Iris pigment epithelial cell (primary cell): ENCODE measurements around the gene ESR1.

Experiments
- DNase-seq: peaks from one replicate; pipeline ENCODE4 v3.0.0-alpha.2; 2011; ENCODE audit warnings: low read depth

Gene ESR1

DNA sequence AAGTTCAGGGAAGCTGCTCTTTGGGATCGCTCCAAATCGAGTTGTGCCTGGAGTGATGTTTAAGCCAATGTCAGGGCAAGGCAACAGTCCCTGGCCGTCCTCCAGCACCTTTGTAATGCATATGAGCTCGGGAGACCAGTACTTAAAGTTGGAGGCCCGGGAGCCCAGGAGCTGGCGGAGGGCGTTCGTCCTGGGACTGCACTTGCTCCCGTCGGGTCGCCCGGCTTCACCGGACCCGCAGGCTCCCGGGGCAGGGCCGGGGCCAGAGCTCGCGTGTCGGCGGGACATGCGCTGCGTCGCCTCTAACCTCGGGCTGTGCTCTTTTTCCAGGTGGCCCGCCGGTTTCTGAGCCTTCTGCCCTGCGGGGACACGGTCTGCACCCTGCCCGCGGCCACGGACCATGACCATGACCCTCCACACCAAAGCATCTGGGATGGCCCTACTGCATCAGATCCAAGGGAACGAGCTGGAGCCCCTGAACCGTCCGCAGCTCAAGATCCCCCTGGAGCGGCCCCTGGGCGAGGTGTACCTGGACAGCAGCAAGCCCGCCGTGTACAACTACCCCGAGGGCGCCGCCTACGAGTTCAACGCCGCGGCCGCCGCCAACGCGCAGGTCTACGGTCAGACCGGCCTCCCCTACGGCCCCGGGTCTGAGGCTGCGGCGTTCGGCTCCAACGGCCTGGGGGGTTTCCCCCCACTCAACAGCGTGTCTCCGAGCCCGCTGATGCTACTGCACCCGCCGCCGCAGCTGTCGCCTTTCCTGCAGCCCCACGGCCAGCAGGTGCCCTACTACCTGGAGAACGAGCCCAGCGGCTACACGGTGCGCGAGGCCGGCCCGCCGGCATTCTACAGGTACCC lies at the start of gene ESR1:
ESR1 (plus strand) TSS at position 170 of the 858 bp plus-strand sequence; CDS start at position 401, 231 bp downstream.
- no peak for DNase-seq

DNA sequence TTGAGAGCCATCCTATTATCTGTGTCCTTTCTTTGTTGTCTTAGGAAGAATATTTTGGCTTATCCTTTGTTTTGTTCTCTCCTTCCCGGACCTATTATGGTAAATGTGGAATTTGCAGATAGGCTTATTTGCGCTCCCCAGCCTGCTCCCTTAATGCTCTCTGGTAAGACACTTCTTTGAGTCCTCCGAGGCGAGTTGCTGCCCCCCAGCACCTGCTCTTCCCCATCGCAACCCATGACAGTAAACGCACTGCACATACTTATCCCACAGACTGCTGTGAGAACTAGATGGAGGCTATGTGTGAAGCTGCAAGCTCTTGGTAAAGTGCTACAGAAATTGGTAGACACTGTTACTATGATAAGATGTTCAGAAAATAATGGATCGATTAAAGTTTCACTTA lies 47.0 kb upstream of the ESR1 start:
- DNase-seq: no peak

DNA sequence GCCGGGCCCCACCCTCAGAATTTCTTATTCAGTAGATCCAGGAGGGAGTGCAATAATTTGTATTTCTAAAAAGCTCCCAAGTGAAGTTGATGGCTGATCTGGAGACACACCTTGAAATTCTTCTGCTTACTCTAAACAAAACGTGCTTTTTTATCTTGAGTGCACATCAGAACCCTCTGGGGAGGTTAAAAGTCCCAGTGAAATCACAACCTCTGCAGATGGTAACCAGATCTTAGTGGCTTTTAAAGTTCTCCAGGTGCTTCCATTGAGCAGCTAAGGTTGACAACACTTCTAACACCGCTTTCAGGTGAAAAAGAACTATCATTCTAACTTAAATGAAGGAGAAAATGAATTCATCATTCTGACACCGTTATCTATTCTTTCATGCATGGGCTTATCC lies 45.6 kb upstream of the ESR1 start:
- no peak for DNase-seq

DNA sequence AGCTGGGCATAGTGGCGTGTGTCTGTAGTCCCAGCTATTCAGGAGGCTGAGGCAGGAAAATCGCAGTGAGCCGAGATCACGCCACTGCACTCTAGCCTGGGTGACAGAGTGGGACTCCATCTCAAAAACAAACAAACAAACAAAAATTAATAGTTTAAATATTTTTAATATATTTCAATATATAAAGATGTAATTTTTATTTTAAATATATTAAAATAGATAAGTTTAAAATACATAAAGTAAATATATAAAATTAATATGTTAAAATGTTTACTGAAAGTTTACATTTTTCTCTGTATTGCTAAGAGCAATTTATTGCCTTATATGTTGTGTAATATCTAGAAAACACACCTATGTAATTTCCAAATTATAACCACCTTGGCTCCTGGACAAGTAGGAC lies 44.7 kb upstream of the ESR1 start:
- no peak for DNase-seq

DNA sequence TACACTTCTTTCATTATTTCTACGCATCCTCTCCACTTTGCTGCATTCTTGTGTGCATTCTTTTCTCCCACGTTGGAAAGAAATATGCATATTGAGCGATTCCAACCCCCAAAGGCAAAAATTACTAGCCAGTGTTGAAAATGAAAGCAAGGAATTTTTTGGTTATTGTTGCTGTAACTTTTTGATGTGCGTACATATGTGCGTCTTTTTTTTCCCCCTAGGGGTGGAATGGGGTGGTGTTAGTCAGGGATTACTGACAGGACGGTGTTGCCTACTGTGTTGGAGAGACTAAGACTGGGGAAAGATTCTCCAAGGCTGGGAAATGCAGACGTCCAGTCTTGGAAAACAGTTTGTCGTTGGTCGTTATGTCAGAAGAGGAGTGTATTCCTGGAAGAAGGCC lies 44.2 kb upstream of the ESR1 start:
- peak; percentile 45 for DNase-seq

DNA sequence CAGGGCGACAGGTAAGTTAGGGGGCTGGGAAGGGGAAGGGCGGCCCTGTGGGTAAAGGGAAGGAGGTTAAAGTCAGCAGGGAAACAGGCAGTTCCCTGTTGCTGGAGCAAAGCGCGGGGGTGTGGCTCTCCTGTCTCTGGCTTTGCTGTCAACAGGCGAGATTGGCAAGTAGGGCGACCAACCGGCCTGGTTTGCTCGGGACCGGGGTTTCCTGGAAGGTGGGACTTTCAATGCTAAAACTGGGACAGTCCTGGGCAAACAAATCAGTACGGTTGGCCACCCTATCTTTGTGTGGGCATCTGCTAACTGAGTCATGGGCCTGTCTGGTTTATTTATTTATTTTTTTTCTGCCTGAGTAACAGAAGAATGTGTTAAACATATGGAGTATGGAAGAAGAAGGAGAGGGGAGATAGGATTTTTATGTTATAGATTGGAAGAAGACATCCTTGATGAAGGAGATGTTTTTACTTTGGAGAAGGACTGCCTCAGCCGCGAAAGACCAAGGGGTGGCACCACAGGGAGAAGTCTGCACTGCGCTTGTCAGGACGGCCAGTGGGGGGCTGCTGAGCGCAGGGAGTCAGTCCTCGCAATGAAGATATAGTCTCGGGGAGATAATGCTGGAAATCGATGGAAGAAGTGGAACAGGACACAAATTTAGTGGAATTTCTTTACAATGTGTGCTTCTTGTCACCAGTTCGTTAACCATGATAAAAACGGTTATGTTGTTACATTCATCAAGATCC lies 43.4 kb upstream of the ESR1 start:
- peak; percentile 87 for DNase-seq

DNA sequence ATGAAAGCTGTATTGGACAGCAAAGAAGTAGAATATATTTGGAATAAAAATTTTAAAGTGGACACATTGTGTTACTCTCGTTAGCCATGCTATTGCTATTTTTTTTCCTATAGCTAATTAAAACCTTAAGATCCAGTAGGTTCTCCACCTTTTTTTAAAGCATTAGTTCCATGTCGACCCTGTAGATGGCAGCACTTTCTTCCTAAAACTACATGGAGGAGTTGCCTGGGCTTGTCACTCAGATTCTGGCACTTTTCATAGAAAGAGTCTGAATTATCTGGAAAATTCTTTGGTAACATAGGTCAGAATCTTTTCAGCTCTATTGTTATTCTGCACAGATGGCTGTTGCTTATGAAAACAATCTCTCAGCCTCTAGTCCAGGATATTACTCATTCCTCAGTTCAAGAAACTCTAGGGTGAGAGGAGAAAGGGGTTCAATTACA lies 42.0 kb upstream of the ESR1 start:
- DNase-seq: peak; percentile 93

DNA sequence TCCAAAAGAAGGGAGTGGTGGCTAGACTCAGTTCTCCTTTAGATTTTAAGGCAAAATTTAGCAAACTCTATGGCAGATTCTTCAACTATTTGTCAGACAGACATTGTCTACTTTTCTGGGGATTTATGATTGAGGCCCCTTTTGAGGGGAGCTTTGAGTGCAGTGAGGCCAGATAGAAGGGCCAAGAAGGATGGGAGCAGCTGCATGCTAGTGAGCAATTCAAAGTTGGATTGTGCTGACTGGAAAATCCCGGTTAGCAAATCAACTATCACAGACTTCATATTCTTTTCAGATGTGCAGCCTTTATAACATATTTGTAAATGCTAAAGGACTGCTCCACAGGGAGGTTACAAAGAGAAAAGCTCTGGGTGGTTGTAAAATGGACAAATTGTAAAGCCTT lies 35.0 kb upstream of the ESR1 start:
- DNase-seq: no peak

DNA sequence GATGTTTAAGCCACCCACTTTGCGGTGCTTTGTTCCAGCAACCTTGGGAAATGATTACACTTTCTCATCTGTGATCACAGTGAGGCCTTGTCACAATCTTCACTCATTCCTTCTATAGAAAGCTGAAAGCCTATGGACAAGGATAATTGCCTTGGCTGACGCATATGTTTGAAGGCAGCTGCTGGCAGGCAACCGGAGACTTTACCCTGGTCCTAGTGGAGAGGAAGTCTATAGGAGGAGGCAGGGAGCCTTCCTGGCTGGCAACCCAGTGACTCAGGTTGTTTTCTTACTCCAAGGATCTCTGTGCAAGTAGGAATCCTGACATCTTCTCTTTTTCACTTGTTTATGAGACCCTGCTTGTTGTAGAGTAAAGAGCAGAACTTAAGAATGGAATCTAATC lies 34.1 kb upstream of the ESR1 start:
- DNase-seq: no peak

DNA sequence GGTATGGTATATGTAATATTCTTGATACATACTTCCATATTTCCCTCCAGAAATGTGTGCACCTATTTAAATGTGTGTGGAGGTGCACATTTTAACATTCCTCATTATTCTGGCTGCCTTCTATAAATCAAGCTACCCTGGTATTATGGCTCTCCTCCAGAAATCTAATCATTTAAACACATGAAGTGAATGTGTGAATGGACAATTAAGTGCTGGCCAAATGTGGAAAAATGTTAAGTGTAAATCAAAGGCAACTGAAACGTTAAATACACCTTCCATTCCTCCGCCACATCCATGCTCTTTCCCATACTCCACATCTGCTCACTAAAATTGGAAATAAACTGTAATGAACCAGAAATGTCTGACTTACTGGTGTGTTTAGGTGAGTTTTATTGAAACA lies 24.9 kb upstream of the ESR1 start:
- no peak for DNase-seq

DNA sequence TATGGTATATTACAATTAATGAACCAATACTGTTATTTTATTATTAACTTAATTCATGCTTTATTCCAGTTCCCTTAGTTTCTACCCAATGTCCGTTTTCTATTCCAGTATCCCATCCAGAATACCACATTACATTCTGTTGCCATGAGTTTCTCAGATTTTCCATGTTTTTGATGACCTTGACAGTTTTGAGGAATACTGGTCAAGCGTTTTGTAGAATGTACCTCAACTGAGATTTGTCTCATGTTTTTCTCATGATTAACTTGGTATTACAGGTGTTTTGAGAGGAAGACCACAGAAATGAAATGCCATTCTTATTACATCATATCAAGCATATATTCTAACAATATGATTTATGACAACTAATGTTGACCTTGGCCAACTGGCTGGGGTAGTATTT lies 23.8 kb upstream of the ESR1 start:
- no peak for DNase-seq

DNA sequence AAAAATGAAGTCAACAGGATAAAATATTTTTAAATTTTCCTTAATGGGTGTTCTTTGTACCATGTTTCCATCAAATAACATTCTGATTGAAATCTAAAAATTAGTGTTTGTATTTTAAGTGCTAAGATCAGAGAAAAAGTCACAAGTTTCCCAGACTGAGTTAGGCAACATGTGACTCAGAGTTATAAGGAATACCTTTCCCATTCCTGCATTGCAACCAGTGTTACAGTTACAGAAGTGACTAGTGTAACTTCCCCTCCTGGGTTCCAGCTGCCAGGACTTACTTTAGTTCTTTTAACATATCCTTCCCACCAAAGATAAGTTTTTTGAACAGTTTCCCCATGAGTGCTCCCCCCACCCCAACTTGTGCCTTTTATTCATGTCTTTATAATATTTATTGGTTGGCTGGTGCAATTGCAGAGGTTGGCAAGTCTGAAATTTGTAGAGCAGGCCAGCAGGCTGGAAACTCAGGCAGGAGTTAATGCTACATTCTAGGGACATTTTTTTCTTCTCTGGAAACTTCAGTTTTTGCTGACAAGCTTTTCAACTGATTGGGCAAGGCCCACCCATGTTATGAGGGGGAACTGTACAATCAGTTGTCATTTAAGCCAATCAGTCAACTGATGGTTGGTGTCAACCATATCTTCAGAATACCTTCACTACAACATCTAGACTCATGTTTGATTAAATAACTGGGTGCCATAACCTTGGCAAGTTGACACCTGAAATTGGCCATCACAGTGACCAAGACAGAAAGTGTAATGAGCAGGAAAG lies 22.9 kb upstream of the ESR1 start:
- DNase-seq: peak; percentile 11

DNA sequence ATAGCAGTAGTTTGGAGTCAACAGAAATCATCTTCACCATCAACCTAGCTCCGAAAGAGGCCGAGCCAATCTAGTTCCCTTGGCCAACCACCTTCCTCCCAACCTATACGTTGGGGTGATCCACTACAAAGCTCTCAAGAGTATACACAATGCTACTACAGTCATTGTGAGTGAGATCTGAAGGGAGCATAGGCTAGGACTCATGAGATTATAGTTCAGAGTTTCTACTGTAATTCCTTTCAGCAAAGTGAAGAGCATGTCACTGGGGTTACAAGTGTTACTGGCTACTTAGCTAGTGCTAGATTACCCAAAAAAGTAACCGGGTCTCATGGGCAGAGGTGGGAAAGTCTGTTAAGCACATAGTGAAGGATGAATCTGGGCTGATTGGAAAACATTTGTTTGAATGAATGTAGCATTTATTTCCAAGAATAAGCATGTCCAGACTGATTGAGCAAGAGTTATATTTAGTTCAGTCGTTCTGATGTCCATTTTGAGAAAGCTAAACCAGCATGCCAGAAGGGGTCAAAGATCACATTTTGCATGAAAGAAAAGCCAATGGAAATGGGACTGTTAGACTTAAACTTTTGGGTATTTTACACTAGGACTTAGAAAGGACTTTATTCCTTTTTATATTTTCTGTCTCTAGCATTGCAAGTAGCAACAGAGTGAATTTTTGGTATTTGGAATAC lies 10.5 kb upstream of the ESR1 start:
- DNase-seq: no peak

DNA sequence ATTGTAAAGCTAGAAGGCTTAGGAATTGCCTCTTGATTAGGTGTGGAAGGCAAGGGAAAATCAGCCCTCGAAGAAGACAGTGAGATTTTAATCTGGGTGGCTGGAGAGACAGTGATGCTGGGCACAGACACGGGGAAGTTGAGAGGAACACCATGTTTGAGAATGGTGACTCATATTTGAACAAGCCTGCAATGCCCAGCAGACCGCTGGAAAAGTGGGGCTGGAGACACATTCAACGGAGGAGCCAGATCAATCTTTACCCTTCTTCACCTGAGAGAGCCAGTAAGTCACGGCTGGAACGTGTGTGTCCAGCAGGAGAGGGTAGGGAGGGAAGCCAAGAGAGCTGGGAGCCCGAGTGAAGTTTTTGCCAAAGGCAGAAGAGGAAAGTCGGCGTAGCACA lies 3.7 kb upstream of the ESR1 start:
- DNase-seq: no peak

DNA sequence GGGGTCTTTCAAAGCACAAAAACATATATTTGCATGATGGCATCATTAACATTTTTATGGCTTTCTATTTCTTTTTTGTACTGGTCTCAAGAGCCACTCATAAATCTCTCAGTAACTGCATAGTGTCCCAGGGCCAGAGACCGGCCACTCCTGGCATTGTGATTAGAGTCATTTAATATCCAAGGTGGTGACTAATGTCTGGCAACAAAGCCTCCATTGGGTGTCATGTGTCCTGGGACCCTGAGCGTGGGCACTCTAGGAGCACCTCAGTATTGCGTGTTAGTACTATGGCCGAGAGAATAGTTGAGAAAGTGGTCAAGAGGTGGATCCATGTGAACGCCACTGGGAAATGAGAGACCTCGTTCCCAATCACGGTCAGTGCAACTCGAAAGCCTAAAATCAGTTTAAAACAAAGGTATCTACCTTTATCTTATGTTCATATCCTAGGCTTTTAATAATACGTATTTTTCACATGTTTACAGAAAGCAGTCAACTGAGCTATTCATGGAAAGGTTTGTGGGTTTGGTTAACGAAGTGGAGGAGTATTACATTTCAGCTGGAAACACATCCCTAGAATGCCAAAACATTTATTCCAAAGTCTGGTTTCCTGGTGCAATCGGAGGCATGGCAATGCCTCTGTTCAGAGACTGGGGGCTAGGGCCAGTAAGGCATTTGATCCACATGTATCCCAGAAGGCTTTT lies 2.7 kb upstream of the ESR1 start:
- DNase-seq: no peak

DNA sequence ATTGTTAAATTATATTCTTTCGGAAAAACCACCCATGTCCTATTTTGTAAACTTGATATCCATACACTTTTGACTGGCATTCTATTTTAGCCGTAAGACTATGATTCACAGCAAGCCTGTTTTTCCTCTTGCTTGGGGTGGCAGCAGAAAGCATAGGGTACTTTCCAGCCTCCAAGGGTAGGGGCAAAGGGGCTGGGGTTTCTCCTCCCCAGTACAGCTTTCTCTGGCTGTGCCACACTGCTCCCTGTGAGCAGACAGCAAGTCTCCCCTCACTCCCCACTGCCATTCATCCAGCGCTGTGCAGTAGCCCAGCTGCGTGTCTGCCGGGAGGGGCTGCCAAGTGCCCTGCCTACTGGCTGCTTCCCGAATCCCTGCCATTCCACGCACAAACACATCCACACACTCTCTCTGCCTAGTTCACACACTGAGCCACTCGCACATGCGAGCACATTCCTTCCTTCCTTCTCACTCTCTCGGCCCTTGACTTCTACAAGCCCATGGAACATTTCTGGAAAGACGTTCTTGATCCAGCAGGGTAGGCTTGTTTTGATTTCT lies 2.1 kb upstream of the ESR1 start:
- no peak for DNase-seq

DNA sequence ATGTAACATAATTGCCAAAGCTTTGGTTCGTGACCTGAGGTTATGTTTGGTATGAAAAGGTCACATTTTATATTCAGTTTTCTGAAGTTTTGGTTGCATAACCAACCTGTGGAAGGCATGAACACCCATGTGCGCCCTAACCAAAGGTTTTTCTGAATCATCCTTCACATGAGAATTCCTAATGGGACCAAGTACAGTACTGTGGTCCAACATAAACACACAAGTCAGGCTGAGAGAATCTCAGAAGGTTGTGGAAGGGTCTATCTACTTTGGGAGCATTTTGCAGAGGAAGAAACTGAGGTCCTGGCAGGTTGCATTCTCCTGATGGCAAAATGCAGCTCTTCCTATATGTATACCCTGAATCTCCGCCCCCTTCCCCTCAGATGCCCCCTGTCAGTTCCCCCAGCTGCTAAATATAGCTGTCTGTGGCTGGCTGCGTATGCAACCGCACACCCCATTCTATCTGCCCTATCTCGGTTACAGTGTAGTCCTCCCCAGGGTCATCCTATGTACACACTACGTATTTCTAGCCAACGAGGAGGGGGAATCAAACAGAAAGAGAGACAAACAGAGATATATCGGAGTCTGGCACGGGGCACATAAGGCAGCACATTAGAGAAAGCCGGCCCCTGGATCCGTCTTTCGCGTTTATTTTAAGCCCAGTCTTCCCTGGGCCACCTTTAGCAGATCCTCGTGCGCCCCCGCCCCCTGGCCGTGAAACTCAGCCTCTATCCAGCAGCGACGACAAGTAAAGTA lies 547 bp upstream of the ESR1 start:
- no peak for DNase-seq

DNA sequence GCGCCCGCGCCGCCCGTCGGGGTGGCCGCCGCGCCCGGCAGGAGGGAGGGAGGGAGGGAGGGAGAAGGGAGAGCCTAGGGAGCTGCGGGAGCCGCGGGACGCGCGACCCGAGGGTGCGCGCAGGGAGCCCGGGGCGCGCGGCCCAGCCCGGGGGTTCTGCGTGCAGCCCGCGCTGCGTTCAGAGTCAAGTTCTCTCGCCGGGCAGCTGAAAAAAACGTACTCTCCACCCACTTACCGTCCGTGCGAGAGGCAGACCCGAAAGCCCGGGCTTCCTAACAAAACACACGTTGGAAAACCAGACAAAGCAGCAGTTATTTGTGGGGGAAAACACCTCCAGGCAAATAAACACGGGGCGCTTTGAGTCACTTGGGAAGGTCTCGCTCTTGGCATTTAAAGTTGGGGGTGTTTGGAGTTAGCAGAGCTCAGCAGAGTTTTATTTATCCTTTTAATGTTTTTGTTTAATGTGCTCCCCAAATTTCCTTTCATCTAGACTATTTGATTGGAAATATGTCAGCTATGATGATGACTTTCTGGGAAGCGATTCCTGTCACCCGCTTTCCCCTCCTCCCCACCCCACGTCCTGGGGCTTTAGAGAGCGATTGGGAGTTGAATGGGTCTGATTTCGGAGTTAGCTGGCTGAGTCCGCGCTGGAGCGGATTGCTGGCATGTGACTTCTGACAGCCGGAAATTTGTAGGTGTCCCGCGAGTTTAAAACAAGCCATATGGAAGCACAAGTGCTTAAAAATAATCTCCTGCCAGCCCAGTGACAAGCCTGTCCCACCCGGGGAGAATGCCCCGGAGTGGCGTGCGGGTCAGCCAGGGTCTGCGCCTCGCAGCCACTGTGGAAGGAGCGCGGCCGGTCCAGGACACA lies 1.1 kb downstream of the ESR1 start:
- DNase-seq: no peak

DNA sequence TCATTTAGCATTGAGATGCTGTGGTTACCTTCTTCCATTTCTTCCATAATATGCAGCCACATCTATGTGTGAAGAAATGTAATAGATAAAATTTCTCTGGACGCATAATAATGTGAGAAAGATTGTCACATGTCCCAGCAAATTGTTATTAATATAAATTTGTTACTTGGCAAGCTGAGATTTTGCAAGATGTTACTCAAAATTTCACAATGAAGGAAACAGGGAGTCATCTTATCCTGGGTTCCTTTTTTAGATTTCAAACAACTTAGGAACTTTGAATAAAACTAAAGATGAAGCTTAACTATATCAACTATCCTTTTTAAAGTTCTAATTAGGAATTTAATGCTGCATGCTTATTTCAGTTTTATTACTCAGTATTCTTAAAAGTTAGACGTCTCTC lies 3.6 kb downstream of the ESR1 start:
- no peak for DNase-seq
